ENCODE measurements around the gene NUTF2.
"Not testable (repeated sequence)": the region's sequence is repeated elsewhere in the genome, so short reads cannot be mapped to it uniquely, and the experiment has no call there.

Gene NUTF2

GRCh38 chr16:67846320-67847063 is at the start of gene NUTF2:
NUTF2 (plus strand) TSS chr16:67846933; CDS start chr16:67865131, 18,198 bp downstream.
- peak; percentile 84 to 94 for DNase-seq

GRCh38 chr16:67800338-67800926 is 46.3 kb upstream of the NUTF2 start:
- DNase-seq: no peak

- DNase-seq: no peak
Measured at GRCh38 chr16:67801241-67801640, 45.5 kb upstream of the NUTF2 start.

- DNase-seq: no peak
Measured at GRCh38 chr16:67801883-67802282, 44.9 kb upstream of the NUTF2 start.

GRCh38 chr16:67803894-67804293 is 42.8 kb upstream of the NUTF2 start:
- DNase-seq: no peak

- DNase-seq: no peak
Measured at GRCh38 chr16:67804853-67805542, 41.7 kb upstream of the NUTF2 start.

- no peak for DNase-seq
Measured at GRCh38 chr16:67805718-67806427, 40.9 kb upstream of the NUTF2 start.

- peak; percentile 88 to 97 for DNase-seq
Measured at GRCh38 chr16:67806428-67807147, 40.1 kb upstream of the NUTF2 start, which contains the start of the genes RANBP10 and TSNAXIP1. RANBP10 (minus strand) TSS chr16:67806560; CDS start chr16:67806536, 24 bp downstream. TSNAXIP1 (plus strand) TSS chr16:67806889; CDS start chr16:67807150, 261 bp downstream.

- DNase-seq: no peak
Measured at GRCh38 chr16:67807148-67807682, 39.5 kb upstream of the NUTF2 start.

GRCh38 chr16:67811899-67812298 is 34.8 kb upstream of the NUTF2 start:
- DNase-seq: no peak

GRCh38 chr16:67814567-67814966 is 32.2 kb upstream of the NUTF2 start:
- DNase-seq: no peak

GRCh38 chr16:67820608-67821259 is 26.0 kb upstream of the NUTF2 start:
- DNase-seq: no peak

GRCh38 chr16:67822511-67822910 is 24.2 kb upstream of the NUTF2 start:
- no peak for DNase-seq

- DNase-seq: no peak
Measured at GRCh38 chr16:67825119-67825518, 21.6 kb upstream of the NUTF2 start.

GRCh38 chr16:67825906-67826305 is 20.8 kb upstream of the NUTF2 start:
- no peak for DNase-seq

GRCh38 chr16:67828651-67829050 is 18.1 kb upstream of the NUTF2 start:
- DNase-seq: no peak

- DNase-seq: no peak
Measured at GRCh38 chr16:67833030-67833414, 13.7 kb upstream of the NUTF2 start.

GRCh38 chr16:67833415-67834241 is 13.1 kb upstream of the NUTF2 start:
- peak; percentile 85 for DNase-seq

- DNase-seq: no peak
Measured at GRCh38 chr16:67834242-67834614, 12.5 kb upstream of the NUTF2 start.

GRCh38 chr16:67837190-67837589 is 9.5 kb upstream of the NUTF2 start:
- DNase-seq: not testable (repeated sequence)

GRCh38 chr16:67837811-67838210 is 8.9 kb upstream of the NUTF2 start:
- no peak for DNase-seq

Measured in NCI-H446 (cell line).